Forelimb muscle (tissue), 1 donor: ENCODE results near the gene SLC39A13. TPM values are rescaled to one million over a fixed set of nuclear protein-coding genes. Genes with fewer than 3 reads are reported as not detected.

Experiments
- DNase-seq: peaks from one replicate; pipeline ENCODE4 v3.0.0-alpha.2; 2013; ENCODE audit warnings: low read depth
- polyA plus RNA-seq: library from polyadenylated mRNA; unstranded; fragments of 120-200 nt; gene quantifications from one replicate; pipeline ENCODE4 v1.2.1, GENCODE V29; 2013; ENCODE audit not compliant: insufficient read length

Gene SLC39A13
- polyA plus RNA-seq, 1 donor = 35.3 TPM

DNA sequence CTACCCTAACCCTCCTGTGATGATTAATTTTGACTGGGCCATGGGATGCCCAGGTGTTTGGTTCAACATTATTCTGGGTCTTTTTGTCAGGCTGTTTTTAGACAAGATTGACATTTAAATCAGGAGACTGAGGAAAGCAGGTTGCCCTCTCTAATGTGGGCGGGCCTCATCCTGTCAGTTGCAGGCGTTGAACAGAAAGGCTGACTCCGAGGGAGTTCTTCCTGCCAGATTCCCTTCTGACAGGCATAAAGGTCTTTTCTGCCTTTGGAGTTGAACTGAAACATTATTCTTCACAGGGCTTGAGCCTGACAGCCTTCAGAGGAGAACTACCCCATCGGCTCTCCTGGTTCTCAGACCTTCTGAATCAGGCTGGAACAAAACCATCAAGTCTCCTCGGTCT lies 22.1 kb downstream of the SLC39A13 start:
- DNase-seq = no peak

DNA sequence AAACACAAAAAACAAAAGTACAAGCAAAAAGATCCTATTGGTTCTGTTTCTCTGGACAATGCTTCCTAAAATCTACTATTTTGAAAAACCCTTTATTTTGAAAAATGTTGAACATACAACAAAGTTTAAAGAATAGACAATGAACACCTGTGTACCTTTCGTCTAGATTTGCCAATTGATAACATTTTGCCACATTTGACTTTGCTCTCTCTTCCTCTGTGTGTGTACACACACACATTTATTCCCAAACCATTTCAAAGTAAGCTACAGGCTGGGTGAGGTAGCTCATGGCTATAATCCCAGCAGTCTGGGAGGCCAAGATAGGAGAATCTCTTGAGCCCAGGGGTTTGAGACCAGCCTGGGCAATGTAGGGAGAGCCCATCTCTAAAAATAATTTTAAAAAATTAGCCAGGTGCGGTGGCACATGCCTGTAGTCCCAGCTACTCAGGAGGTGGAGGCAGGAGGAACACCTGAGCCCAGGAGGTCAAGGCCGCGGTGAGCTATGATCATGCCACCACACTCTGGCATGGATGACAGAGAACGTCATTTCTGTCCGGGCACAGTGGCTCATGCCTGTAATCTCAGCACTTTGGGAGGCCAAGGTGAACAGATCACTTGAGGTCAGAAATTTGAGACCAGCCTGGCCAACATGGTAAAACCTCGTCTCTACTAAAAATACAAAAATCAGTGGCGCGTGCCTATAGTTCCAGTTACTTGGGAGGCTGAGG lies 23.1 kb downstream of the SLC39A13 start:
- no peak for DNase-seq

DNA sequence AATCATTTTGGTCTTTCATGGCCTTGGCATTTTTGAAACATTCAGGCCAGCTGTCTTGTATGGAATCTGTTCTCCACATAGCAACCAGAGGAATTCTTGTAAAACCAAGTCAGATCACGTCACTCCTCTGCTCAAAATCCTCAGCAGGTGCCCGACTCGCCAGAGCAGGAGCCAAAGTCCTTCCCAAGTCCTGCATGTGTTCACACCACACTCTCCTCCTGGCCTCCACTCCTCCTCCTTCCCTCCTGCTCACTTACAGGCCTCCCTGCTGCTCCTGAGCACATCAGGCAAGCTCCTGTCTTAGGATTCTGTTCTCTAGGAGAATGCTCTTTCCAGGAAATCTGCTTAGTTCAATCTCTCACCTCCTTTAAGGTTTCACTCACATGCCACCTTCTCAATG lies 24.8 kb downstream of the SLC39A13 start:
- DNase-seq = no peak

DNA sequence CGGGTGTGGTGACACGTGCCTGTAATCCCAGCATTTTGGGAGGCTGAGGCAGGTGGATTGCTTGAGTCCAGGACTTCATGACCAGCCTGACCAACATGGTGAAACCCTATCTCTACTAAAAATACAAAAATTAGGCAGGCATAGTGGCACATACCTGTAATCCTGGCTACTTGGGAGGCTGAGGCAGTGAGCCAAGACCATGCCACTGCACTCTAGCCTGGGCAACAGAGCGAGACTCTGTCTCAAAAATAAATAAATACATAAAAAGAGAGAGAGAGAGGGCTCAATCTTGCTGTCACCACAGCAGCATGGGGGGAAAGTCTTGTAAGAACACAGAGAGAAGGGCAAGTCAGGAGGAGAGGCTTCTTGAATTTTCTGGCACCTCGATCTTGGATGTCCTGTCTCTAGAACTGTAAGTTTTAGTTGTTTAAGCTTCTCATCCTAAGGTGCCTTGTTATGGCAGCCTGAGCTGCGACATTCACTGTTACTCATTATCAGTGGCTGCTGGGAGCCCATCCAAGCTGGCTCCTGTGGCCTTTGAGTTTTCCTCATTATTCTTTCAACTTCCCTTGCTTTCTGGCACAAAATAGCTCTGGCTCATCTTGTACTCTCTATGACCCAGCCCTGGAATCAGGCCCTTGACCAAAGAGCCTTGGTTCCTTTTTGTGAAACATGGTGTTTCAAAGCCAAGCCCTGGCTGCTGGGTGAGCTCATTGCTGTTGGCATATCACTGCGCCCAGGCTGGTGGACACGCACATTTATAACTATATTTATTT lies 25.8 kb downstream of the SLC39A13 start:
- DNase-seq = no peak

DNA sequence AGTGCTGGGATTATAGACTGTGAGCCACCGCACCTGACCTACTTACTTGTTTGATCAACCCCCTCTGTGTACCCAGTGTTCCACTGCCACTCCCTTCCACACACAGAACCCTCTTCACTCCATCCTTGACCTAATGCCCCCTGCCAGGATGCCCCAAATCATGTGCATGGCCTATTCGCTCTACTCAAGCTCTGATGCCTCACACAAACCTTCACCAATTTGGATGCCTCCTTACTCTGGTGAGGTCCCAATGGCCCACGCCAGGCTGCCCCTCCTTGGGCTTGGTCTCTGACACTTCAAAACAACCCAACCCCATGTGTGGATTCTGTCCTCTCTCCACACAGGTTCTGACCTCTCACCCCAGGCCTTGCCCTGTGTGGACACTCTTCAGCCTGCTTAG lies 27.3 kb downstream of the SLC39A13 start:
- DNase-seq = no peak

DNA sequence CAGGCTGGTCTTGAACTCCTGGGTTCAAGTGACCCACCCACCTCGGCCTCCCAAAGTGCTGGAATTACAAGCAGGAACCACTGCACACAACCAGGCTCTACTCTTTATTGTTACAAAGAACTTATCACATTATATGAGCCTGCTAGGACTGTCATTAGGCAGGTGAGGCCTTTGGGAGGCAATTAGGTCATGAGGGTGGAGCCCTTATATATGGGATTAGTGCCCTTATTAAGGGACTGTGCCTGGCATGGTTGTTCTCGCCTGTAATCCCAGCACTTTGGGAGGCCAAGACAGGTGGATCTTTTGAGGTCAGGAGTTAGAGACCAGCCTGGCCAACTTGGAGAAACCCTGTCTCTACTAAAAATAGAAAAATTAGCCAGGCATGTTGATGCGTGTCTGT lies 28.3 kb downstream of the SLC39A13 start:
- DNase-seq = no peak

DNA sequence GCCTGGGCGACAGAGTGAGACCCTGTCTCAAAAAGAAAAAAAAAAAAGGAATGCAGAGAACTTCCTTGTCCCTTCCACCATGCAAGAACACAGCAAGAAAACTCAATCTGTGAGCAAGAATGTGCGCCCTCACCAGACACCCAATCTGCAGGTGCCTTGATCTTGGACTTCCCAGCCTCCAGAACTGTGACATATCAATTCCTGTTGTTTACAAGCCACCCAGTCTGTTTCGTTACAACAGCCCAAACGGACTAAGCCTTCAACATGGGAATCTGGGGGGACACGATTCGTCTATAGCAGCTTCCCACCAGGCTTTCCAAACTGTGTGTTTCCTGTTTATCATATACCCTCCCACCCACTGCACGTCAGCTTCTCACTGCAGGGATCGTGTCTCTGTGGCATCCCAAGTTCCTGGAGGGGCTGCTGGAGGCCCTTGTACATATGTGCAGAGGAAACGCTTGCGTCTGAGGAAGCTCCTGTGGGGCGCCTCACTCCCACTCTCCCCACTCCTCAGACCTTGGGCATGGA lies 28.9 kb downstream of the SLC39A13 start:
- DNase-seq = no peak

DNA sequence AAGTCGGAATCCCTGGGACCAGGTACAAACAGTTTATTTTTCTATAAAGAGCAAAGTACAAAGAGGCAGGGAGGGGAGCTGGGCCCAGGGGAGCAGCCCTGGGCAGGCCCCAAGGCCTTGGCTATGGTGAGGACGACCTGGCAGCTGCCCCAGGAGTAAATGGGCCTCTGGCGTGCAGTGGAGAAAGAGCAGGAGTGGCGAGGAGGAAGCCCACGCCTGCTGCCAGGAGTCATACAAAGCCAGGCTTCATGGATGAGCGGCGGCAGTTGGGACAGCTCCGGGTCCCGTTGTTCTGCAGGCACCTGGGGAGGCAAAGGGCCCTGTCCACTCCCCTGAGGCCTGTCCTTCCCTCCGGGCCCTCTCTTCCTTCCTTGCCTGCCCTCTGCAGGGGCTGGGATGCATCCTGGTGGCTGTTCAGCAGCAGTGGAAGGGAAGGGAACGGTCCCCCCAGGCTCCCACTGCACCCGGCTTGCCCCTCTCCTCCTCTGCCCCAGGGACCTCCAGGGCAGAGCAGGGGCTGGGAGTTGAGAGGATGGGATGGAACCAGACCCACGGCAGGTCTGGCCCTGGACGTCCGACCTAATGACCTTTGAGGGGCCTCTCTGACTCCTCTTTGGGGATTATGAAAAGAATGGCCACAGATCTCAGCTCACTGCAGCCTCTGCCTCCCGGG lies 29.5 kb downstream of the SLC39A13 start:
- DNase-seq = no peak

DNA sequence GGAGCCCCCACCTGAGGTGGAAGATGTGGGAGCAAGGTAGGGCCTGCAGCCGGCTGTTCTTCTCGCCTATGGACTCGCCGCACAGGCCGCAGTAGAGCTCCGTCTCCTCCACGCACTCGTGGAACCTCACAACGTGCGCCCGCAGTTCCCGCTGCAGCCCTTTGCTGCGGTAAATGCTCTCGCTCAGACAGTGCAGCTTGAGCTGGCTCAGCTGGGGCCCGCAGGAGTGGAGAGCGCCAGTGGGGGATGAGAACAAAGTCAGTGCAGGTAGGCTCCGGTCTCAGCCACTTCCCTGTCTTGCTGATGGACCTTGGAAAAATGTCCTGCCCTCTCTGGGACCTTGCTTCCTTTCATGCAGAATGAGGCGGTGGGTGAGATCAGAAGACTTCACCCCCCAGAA lies 30.3 kb downstream of the SLC39A13 start:
- DNase-seq = no peak

DNA sequence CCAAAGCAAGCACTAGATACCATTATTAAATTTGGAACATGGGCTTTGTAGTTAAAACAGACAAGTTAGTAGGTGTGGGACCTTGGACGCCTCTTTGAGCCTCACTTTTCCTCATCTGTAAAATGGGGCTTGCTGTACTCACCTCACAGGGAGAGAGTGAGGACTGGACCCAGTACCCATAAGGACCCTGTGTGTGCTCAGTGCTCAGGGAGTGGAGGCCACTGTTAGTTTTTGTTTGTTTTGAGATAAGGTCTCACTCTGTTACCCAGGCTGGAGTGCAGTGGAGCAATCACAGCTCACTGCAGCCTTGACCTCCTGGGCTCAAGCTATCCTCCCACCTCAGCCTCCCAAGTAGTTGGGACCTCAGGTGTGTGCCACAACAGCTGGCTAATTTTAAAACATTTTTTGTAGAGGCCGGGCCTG lies 31.7 kb downstream of the SLC39A13 start:
- no peak for DNase-seq

DNA sequence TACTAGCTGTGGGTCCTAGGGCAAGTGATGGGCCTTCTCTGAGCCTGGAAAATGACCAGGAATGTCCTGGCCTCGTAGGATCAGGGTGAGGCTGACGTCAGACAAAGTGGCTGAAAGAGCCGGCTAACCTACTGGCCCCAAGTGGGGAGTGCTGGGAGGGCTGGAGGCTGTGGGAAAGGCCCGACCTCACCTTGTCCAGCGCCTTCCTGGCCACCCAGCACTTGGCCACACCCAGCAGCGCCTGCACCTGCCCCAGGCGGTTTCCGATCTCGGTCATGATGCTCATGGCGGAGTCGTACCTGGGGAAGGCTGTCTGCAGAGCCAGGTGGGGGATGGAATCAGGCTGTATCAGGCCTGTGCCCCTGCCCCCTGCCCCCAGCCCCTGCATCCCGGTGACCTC lies 33.0 kb downstream of the SLC39A13 start:
- no peak for DNase-seq

DNA sequence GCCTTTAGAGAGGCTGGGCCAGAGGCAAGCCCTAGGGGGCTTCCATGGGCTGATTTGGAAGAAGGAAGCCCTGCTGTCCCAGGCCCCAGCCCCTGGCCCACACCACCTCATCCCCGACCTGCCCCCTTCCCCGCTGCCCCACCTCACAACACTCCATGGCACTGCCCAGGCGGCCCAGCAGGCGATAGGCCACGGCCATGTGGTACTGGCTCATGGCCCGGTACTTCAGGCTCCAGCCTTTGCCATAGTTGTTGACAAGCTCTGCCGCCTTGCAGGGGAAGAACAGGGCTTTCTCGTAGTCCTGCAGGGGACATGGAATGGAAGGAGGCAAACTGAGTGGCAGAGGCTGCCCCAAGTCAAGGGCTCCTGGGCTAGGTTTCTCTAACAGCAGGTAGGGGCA lies 34.1 kb downstream of the SLC39A13 start:
- no peak for DNase-seq

DNA sequence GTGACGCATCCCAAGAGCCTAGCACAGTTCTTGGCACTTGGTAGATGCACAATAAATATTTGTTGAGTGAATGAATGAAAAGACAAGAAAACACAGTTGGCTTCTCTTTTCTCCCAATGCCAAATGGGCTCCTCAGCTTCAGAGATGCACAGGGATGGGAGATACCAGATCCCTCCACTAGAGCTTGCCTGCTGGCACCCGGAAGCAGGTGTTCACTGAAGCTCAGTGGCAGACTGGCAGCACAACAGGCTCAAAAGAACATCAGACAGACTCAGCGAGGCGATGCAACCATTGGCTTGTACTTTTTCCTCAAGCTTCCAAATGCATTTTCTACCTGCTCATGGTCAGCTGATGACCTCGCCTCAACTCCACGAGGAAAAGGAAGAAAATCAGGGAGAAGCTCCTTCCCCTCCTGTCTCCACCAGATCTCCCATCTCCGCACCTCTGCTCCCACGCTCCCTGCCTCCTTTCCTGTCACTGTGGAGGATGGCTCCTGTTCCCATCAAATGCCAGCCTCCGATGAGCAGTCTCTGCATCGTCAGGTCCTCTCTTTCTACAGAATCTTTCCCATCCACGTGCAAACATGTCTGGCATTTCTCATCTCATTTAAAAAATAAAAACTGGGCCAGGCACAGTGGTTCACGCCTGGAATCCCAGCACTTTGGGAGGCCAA lies 34.8 kb downstream of the SLC39A13 start:
- DNase-seq = no peak

DNA sequence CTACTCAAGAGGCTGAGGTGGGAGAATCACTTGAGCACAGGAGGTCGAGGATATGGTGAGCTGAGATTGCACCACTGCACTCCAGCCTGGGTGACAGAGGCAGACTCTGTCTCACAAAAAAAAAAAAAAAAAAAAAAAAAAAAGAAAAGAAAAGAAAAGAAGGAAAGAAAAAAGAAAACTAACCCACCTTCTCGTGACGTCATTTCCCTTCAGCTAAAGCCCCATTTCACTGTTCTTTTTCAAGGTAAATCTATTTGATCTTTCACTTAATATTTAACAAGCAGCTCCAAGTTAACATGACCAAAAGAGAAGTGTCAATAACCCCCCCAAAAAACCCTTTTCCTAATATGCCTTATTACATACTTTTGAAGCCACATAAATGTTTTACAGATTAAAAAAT lies 35.4 kb downstream of the SLC39A13 start:
- no peak for DNase-seq

DNA sequence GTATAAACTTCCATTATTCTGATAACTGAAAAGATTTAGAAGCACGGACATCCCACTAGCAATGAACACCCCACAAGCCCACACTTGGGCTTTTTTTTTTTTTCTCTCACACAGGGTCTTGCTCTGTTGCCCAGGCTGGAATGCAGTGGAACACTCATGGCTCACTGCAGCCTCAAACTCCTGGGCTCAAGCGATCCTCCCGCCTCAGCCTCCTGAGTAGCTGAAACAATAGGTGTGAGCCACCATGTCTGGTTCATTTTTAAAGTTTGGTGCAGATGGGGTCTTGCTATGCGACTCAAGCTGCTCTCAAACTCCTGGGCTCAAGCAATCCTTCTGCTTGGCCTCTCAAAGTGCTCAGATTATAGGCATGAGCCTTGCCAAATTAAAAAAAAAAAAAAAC lies 37.5 kb downstream of the SLC39A13 start:
- no peak for DNase-seq

DNA sequence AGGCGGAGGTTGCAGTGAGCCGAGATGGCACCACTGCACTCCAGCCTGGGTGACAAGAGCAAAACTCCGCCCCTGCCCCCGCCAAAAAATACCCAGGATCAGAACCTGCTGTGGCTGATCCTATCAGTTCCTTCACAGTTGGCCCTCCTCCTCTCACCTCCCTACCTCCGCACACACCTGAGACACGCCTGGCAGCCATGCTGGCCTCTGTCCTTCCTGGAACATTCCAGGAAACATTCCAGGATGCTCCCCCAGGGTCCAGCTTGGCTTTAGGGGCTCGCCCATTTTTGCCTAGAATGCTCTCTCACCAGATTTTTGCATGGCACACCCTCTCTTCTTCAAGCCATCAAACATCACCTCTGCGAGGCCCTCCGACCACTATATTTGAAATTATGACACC lies 38.4 kb downstream of the SLC39A13 start:
- no peak for DNase-seq

DNA sequence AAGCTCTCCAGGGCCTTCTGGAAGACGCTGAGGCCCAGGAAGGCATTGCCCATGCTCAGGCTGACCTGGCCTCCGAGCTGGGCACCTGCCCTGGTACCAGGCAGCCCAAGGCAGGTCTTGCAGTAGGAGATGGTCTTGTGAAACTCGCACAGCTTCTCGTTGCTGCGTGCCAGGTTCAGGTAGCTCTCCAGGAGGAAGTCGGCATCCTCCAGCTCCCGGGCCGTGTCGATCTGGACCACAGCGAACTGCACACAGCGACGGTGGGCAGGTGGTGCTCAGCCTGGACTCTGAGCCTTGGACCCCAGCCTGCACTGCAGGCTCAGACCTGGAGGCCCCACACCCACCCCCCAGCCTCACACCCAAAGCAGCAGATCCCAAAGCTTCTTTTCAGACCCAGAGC lies 39.5 kb downstream of the SLC39A13 start:
- no peak for DNase-seq

DNA sequence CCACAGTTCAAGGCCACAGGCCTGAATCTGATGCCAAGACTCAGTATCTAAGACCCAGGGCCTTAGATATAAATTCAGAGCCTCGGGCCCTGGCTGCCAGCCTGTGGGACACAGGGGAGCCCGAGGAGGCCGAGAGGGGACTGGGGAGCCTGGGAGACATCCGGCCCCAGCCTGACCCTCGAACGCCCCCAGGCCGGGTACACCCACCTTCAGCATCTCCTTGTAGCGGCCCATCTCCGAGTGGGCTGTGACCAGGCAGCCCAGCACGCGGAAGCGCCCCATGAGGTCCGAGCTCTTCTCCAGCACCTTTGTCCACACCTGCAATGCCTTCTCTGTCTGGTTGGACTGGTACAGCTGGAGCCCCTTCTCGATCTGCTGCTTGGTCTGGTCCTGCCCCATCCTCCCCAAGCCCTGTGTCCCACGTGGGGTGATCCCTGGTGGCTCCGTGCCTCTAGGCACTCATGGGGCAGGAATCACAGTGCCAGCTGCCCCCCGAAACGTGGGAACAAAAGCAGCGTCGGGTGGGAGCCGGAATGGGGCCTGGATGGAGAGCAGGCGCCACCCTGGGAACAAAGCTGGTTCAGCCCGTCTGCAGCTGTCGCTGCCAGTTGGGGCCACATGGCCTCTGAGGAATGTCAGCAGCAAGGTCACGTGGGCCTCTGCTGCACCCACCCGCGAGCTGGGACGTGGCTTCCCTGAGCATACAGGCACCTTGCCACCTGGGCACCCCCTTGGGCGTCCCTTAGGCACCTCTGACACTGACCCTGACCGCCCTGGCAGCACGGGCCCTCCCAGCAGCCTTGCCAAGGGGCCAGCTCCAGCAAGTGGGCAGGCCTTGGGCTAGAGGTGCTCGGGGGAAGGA lies 40.4 kb downstream of the SLC39A13 start, which contains the start of gene RAPSN:
Gene RAPSN, minus strand, starts transcription at position 571 of the 862 bp plus-strand sequence. Its CDS starts 172 bp downstream, at position 399.
- no peak for DNase-seq

DNA sequence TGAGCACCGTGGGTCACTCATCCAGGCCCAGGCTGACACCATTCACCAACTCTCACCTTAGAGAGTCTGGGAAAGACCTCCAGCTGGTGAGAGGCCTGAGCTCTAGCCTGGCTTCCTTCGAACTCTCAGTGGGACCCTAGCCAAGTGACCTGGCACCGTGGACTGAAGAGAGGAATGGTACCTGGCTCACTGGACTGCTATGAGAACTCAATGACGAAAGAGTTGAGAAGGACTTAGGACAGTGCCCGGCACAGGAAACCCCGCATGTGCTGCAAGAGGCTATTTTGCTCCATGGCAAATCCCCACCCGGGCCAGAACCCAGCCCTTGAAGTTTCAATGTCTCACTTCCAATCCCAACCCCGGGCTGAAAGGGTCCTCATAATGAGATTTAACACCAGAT lies 41.2 kb downstream of the SLC39A13 start:
- DNase-seq = no peak

DNA sequence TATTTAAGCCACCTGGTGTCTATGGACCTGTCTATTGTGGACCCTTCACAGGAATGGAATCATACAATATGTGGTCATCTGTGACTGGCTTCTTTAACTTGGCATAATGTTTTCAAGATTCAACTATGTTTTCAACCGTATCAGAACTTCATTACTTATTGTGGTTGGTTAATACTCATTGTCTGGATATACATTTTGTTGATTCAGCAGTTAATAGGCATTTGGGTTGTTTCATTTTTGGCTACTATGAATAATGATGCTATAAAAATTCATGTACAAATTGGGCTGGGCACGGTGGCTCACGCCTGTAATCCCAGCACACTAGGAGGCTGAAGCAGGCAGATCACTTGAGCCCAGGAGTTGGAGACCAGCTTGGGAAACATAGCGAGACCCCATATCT lies 43.0 kb downstream of the SLC39A13 start:
- DNase-seq = no peak

DNA sequence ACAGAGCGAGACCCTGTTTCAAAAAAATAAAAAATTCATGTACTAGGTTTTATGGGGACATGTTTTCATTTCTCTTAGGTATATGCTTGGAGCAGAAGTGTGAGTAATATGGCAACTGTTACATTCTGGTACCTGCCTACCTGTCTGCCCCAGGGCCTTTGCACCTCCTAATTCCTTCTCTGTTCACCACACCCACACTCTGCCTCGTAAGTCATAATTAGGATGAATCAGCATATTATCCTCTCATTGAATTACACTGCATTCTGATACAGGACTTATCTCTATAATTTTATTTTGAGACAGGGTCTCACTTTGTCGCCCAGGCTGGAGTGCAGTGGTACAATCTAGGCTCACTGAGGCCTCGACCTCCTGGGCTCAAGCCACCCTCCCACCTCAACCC lies 43.6 kb downstream of the SLC39A13 start:
- no peak for DNase-seq
